Measurements from ENCODE around the gene BRINP3. TPM values are rescaled to one million over a fixed set of nuclear protein-coding genes. Genes with fewer than 3 reads are reported as not detected.

Gene BRINP3
- total RNA-seq, 1 experiment from 2014 or later: not detected

DNA sequence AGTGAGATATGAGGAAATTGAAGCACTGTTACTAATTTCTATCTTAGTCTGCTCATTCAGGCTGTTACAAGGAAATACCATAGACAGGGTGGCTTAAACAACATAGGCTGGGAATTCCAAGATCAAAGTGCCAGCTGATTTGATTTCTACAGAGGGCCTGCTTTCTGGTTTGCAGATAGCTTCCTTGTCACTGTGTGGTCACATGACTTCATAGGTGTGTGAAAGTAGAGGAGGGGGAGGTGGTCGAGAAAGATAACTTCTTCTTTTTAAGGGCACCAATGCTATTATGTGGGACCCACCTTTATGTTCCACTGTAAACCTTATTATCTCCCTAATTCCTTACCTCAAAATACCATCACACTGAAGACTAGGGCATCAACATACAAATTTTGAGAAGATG lies 6.4 kb upstream of the BRINP3 start:
- ChIA-PET CTCF (no interaction called here), POLR2A (ENCODE audit: low non-redundant PET) (no interaction called here)
- H3K9me3 ChIP-seq (ENCODE audit: low read depth, low read length, poor library complexity, severe bottlenecking): no peaks in the 10 kb centered on the region
- TF ChIP-seq, protein P1, sequence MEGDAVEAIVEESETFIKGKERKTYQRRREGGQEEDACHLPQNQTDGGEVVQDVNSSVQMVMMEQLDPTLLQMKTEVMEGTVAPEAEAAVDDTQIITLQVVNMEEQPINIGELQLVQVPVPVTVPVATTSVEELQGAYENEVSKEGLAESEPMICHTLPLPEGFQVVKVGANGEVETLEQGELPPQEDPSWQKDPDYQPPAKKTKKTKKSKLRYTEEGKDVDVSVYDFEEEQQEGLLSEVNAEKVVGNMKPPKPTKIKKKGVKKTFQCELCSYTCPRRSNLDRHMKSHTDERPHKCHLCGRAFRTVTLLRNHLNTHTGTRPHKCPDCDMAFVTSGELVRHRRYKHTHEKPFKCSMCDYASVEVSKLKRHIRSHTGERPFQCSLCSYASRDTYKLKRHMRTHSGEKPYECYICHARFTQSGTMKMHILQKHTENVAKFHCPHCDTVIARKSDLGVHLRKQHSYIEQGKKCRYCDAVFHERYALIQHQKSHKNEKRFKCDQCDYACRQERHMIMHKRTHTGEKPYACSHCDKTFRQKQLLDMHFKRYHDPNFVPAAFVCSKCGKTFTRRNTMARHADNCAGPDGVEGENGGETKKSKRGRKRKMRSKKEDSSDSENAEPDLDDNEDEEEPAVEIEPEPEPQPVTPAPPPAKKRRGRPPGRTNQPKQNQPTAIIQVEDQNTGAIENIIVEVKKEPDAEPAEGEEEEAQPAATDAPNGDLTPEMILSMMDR (conservative IDR thresholded peaks at IDR 0.05; ENCODE audit: low read depth, low read length): no peak
- no peak for TF ChIP-seq EZH2 (IDR thresholded peaks at IDR 0.05; ENCODE audit: borderline replicate concordance, low read depth, low read length, poor library complexity, severe bottlenecking)
- no peaks in the 10 kb centered on the region for H3K27me3 ChIP-seq (replicated peaks; ENCODE audit: insufficient read depth, low read depth, low read length, poor library complexity)
- no peak for DNase-seq (ENCODE audit: low spot score)
- intact Hi-C loops (cut with micrococcal nuclease; ENCODE audit: unreplicated experiment): no loop called here
- no peak overlapping the region for H3K4me3 ChIP-seq (ENCODE audit: low read depth, low read length, poor library complexity, severe bottlenecking)
- H3K36me3 ChIP-seq (ENCODE audit: insufficient read depth, low read length, poor library complexity, severe bottlenecking): no peaks in the 10 kb centered on the region
- no TSS peak for BruUV-seq (replicated peaks)
- no peak overlapping the region for H3K27ac ChIP-seq (ENCODE audit: low read depth, low read length, poor library complexity, severe bottlenecking)
- H3K4me1 ChIP-seq (ENCODE audit: insufficient read depth, low read length, poor library complexity, severe bottlenecking): peaks cover 7% of the 10 kb centered on the region

DNA sequence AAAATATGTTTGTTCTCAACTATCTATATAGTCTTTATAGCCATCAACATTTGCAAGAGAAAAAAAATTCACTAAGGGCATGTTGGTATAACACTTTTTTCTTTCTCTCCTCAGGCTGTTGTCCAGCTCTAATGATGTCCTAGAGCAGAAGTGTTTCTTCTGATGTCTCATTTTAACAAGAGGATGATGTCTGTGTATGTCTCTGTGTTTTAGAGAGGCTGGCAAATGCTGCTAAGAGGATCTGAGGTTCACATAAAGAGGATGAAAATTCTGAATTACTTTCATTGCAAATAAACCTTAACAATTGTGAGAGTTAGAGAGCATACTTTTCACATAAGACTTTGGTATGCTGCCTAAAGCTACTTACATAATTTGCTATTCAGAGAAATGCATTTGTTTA lies 2.6 kb upstream of the BRINP3 start:
- peaks cover 15% of the 10 kb centered on the region for H3K4me1 ChIP-seq (ENCODE audit: insufficient read depth, low read length, poor library complexity, severe bottlenecking)
- BruUV-seq (replicated peaks): no TSS peak
- no peak overlapping the region for H3K27ac ChIP-seq (ENCODE audit: low read depth, low read length, poor library complexity, severe bottlenecking)
- no peaks in the 10 kb centered on the region for H3K36me3 ChIP-seq (ENCODE audit: insufficient read depth, low read length, poor library complexity, severe bottlenecking)
- no peak for DNase-seq (ENCODE audit: low spot score)
- TF ChIP-seq, protein P1 (conservative IDR thresholded peaks at IDR 0.05; ENCODE audit: low read depth, low read length): no peak
- intact Hi-C loops (cut with micrococcal nuclease; ENCODE audit: unreplicated experiment): no loop called here
- H3K4me3 ChIP-seq (ENCODE audit: low read depth, low read length, poor library complexity, severe bottlenecking): no peak overlapping the region
- H3K9me3 ChIP-seq (ENCODE audit: low read depth, low read length, poor library complexity, severe bottlenecking): no peaks in the 10 kb centered on the region
- no peaks in the 10 kb centered on the region for H3K27me3 ChIP-seq (replicated peaks; ENCODE audit: insufficient read depth, low read depth, low read length, poor library complexity)
- POLR2A ChIA-PET (ENCODE audit: low non-redundant PET): no interaction called here
- CTCF ChIA-PET: no interaction called here

DNA sequence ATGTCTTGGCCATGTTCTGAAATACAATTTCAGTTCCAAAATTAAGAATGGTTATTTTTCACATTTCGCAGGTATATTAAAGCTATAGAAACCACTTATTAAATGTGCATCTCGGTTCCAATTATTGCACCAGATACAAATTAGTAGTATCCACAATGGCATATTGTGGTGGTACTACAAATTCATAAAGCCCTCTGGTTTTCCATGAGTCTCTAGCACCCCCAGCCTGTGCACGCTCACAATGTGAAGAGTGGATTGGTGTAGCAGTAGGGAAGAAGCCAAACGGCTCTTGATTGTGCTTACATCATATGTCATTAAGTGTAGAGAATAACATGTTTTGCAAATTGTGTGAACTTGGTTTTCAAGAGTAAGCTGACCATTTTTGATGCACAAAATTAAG lies 1.9 kb upstream of the BRINP3 start:
- Histone ChIP-seq H3K9me3 (ENCODE audit: low read depth, low read length, poor library complexity, severe bottlenecking) (no peaks in the 10 kb centered on the region), H3K4me1 (ENCODE audit: insufficient read depth, low read length, poor library complexity, severe bottlenecking) (peaks cover 15% of the 10 kb centered on the region), H3K36me3 (ENCODE audit: insufficient read depth, low read length, poor library complexity, severe bottlenecking) (no peaks in the 10 kb centered on the region), H3K27ac (ENCODE audit: low read depth, low read length, poor library complexity, severe bottlenecking) (no peak overlapping the region), H3K4me3 (ENCODE audit: low read depth, low read length, poor library complexity, severe bottlenecking) (peak overlapping the region; percentile 56), H3K27me3 (replicated peaks; ENCODE audit: insufficient read depth, low read depth, low read length, poor library complexity) (no peaks in the 10 kb centered on the region)
- TF ChIP-seq EZH2 (IDR thresholded peaks at IDR 0.05; ENCODE audit: borderline replicate concordance, low read depth, low read length, poor library complexity, severe bottlenecking): no peak
- TF ChIP-seq, protein P1 (conservative IDR thresholded peaks at IDR 0.05; ENCODE audit: low read depth, low read length): peak; percentile 34; the same call in 1 of the 2 replicates
- ChIA-PET POLR2A (ENCODE audit: low non-redundant PET) (no interaction called here), CTCF (no interaction called here)
- BruUV-seq (replicated peaks): no TSS peak
- DNase-seq (ENCODE audit: low spot score): peak; percentile 61
- intact Hi-C loops (cut with micrococcal nuclease; ENCODE audit: unreplicated experiment): no loop called here
